ENCODE measurements around the gene BOD1L2. TPM values are rescaled to one million over a fixed set of nuclear protein-coding genes. Genes with fewer than 3 reads are reported as not detected.

BOD1L2 gene
- total RNA-seq, 2 donors from 2014 or later = not detected

GRCh38 chr18:57149051-57149450 is 2.2 kb downstream of the BOD1L2 start:
- intact Hi-C loops (cut with DNase I) = no loop called here
- no peak for ATAC-seq
- Histone ChIP-seq H3K27me3 (no peaks in the 10 kb centered on the region), H3K9me3 (no peaks in the 10 kb centered on the region), H3K27ac (no peak overlapping the region), H3K4me1 (peaks cover 6% of the 10 kb centered on the region), H3K36me3 (replicated peaks in 1 of 2; ENCODE audit: insufficient read depth in 1 of 2, low read depth in 2 of 2) (no peaks in the 10 kb centered on the region), H3K4me3 (no peak overlapping the region)
- WGBS, 2 donors = 44 to 46% methylated on average over 1 of the region's 1 CpG
- no peak for TF ChIP-seq CTCF (IDR thresholded peaks at IDR 0.05)
- no peak for TF ChIP-seq POLR2A (IDR thresholded peaks at IDR 0.05)
- no peak for DNase-seq

- peaks cover 11% of the 10 kb centered on the region for H3K4me1 ChIP-seq
- TF ChIP-seq POLR2A (IDR thresholded peaks at IDR 0.05) (no peak), CTCF (IDR thresholded peaks at IDR 0.05) (no peak)
- intact Hi-C loops (cut with DNase I) = no loop called here
- no peaks in the 10 kb centered on the region for H3K36me3 ChIP-seq (replicated peaks in 1 of 2; ENCODE audit: insufficient read depth in 1 of 2, low read depth in 2 of 2)
- WGBS, 2 donors = 58 to 59% methylated on average over 4 of the region's 4 CpGs
- no peaks in the 10 kb centered on the region for H3K9me3 ChIP-seq
- H3K27ac ChIP-seq = no peak overlapping the region
- H3K27me3 ChIP-seq = no peaks in the 10 kb centered on the region
- ATAC-seq = no peak
- H3K4me3 ChIP-seq = no peak overlapping the region
- DNase-seq = no peak
Measured at GRCh38 chr18:57149531-57149930, 2.6 kb downstream of the BOD1L2 start.

GRCh38 chr18:57150081-57150480 is 3.2 kb downstream of the BOD1L2 start:
- no peak overlapping the region for H3K27ac ChIP-seq
- no peaks in the 10 kb centered on the region for H3K27me3 ChIP-seq
- no peaks in the 10 kb centered on the region for H3K9me3 ChIP-seq
- peaks cover 16% of the 10 kb centered on the region for H3K4me1 ChIP-seq
- ATAC-seq = no peak
- intact Hi-C loops (cut with DNase I) = no loop called here
- WGBS, 2 donors = 58 to 62% methylated on average over 7 of the region's 7 CpGs
- H3K4me3 ChIP-seq = no peak overlapping the region
- H3K36me3 ChIP-seq (replicated peaks in 1 of 2; ENCODE audit: insufficient read depth in 1 of 2, low read depth in 2 of 2) = no peaks in the 10 kb centered on the region
- TF ChIP-seq CTCF (IDR thresholded peaks at IDR 0.05) = no peak
- no peak for TF ChIP-seq POLR2A (IDR thresholded peaks at IDR 0.05)
- no peak for DNase-seq

GRCh38 chr18:57150828-57151227 is 3.9 kb downstream of the BOD1L2 start:
- intact Hi-C loops (cut with DNase I) = no loop called here
- WGBS, 2 donors = 2 to 12% methylated on average over 7 of the region's 7 CpGs
- H3K9me3 ChIP-seq = no peaks in the 10 kb centered on the region
- peaks cover 18% of the 10 kb centered on the region for H3K4me1 ChIP-seq
- H3K36me3 ChIP-seq (replicated peaks in 1 of 2; ENCODE audit: insufficient read depth in 1 of 2, low read depth in 2 of 2) = no peaks in the 10 kb centered on the region
- H3K4me3 ChIP-seq = no peak overlapping the region
- TF ChIP-seq CTCF (IDR thresholded peaks at IDR 0.05) = no peak
- TF ChIP-seq POLR2A (IDR thresholded peaks at IDR 0.05) = no peak
- ATAC-seq (peak; percentile 52), DNase-seq (peak in 3 of 4 donors; percentile 20 to 31 (median 31))
- H3K27me3 ChIP-seq = no peaks in the 10 kb centered on the region
- peak overlapping the region in 3 of 4 donors; percentile 2 to 43 (median 41) for H3K27ac ChIP-seq

- WGBS, 2 donors = 30 to 44% methylated on average over 13 of the region's 13 CpGs
- H3K9me3 ChIP-seq = no peaks in the 10 kb centered on the region
- peak overlapping the region in 3 of 4 donors; percentile 52 to 76 (median 64) for H3K27ac ChIP-seq
- no peaks in the 10 kb centered on the region for H3K27me3 ChIP-seq
- no peak overlapping the region for H3K4me3 ChIP-seq
- ATAC-seq (peak; percentile 49), DNase-seq (peak in 3 of 4 donors; percentile 15 to 45 (median 32))
- intact Hi-C loops (cut with DNase I) = no loop called here
- peaks cover 18% of the 10 kb centered on the region for H3K4me1 ChIP-seq
- TF ChIP-seq CTCF (IDR thresholded peaks at IDR 0.05) (no peak), POLR2A (IDR thresholded peaks at IDR 0.05) (no peak)
- no peaks in the 10 kb centered on the region for H3K36me3 ChIP-seq (replicated peaks in 1 of 2; ENCODE audit: insufficient read depth in 1 of 2, low read depth in 2 of 2)
Measured at GRCh38 chr18:57154191-57154830, 7.4 kb downstream of the BOD1L2 start.

Data from body of pancreas (tissue), 4 donors.